GM19035 (cell line): Measurements from ENCODE around the gene TMEM121.

Experiments
- ATAC-seq: cut with Tn5 transposase; IDR thresholded peaks from one replicate; pipeline ENCODE4 v1.9.1; 2021; ENCODE audit not compliant: unreplicated experiment

Gene TMEM121

DNA sequence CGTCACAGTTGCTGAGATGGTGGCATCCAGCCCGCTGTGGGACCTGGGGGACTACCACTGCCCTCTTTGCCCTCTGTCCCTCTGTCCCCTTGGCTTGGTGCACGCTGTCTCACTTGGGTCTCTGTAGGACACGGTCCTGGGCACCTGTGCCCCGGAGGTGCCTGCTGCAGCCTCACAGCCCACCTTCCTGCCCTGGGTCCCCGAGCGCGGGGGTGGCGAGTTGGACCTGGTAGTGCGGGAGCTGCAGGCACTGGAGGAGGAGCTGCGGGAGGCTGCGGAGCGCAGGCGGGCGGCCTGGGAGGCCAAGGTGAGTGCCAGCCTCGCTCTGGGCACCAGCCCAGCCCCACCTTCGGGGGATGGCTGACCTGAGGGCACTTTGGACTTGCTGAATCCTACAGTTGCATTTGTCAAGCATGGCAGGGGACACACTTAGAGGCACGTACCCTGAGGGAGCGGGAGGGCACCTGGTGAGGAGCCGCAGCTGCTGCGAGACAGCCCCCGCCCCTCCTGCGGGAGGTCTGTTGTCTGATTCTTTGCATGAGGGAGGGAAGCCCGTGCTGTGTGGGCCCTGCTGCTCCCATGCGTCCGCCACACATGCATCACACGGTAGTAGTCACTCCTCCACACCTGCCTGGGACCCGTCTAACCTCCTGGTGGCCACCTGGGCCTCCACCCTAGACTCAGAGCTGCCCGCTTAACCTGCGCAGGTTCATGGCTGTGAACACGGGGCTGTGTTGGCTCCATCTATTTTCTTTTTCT, 28.5 kb upstream of the TMEM121 start:
- no peak for ATAC-seq

DNA sequence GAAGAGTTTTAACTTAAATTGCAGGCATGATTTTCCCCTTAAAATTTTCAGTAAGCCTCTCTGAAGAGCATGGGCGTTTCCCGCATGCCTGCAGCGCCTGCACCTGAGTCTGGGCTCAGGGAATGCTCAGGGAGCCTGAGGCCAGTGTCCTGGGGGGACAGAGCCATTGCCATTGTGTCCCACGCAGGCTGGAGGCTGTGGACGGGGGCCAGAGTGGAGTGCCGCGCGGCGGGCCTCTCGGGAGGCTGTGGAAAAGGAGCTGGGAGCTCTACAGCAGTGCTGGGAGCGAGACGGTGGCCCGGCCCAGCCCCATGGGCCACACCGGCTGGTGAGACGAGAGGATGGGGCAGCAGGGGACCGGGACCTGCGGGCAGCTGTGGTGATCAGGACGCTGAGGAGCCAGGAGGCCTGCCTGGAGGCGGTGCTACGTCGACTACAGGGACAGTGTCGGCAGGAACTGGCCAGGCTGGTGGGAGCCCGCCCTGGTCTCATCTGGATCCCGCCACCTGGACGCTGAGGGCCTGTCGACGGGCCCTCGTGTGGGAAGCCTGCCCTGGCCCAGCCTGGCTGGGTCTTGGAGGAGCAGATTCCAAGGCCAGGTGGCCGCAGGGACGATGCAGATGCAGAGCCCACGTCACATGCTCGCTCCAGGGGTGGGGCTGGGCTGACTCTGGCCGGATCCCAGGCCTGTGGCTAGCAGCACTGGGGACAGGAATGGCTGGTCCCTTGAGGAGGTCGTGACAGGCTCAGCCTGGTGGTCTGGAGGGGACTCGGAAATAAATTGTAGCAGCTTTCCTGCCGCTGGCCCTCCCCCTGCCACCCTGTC, 27.7 kb upstream of the TMEM121 start:
- no peak for ATAC-seq

DNA sequence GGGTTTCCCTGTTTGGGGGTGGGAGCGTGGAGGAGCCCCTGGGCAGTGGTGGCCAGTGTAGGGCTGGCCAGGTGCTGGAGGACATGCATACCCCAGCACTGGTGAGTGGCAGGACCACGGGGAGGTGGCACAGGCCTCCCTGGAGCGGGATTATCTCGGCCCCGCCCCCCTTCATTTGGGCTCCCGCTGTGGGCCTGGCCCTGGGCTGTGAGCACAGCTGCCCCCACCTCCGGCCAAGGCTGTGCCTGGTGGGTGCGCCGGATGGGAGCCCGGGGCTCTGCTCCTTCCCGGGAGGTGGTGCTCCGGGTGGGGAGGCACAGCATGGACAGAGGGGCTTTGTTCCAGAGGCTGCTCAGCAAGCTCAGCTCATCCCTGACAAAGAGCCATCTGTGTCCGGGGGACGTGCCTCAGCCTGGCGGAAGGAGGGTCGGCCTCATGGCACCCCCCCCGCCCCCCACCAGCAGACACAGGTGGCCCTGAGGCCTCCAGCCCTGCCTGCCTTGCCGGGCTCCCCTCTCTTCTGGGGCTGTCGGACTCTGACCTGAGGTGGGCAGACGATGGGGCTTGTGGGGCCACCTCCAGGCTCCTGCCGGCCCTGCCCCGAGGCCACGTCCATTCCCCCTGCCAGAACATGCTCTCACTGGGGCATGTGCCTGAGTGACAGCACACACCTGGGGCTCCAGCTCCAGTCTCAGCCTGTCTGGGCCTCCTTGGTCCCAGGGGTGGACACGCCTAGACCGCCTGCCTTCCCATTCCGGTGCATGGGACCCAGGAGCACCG, 26.9 kb upstream of the TMEM121 start:
- no peak for ATAC-seq

DNA sequence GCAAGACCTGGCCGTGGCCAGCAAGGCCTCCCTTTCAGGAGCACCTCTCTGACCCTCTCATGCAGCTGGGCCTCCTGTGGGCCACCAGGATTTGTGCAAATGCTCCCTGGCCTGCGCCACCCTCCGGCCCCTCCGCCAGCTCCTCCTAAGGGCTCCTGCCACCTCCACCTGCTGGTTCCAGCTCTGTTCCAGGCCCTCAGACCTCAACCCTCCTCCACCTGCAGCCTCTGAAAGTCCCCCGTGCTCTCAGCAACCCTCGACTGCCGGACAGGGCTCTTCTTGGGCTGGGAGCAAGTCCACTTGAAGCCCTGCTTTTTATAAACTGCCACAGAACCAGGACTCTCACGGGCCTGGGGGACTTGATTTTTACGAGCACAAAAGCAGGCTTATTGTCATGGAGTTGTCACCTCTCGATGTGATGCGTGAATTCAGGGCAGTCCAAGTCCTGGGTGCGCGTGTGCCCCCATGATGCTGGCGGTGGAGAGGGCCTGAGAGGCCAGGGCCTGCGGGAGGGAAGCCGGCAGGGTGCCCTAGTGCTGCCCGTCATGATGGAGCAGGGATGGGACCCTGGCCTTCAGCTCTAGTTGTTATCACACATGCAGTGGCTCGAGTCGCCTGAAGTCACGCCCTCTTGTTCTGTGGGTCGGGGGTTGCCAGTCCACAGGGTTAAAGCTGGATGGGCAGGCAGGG, 26.2 kb upstream of the TMEM121 start:
- ATAC-seq: no peak

DNA sequence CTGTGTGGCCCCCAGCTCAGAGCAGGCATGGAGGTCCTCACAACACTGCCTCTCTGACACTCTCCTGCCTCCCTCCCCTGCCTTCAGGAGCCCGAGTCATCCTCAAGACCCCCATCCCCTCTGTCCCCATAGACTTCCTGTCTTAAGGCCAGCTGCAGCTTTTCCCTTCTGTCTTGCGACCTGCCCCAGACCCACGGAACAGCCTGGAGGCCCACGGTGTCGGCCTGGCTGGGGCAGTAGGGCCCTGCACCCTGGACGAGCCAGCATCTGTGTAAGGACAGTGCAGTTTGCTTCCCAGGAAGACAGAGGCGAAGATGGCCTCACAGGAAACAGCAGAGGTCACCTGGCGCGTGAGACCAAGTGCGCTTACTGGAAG, 25.7 kb upstream of the TMEM121 start:
- ATAC-seq: no peak

DNA sequence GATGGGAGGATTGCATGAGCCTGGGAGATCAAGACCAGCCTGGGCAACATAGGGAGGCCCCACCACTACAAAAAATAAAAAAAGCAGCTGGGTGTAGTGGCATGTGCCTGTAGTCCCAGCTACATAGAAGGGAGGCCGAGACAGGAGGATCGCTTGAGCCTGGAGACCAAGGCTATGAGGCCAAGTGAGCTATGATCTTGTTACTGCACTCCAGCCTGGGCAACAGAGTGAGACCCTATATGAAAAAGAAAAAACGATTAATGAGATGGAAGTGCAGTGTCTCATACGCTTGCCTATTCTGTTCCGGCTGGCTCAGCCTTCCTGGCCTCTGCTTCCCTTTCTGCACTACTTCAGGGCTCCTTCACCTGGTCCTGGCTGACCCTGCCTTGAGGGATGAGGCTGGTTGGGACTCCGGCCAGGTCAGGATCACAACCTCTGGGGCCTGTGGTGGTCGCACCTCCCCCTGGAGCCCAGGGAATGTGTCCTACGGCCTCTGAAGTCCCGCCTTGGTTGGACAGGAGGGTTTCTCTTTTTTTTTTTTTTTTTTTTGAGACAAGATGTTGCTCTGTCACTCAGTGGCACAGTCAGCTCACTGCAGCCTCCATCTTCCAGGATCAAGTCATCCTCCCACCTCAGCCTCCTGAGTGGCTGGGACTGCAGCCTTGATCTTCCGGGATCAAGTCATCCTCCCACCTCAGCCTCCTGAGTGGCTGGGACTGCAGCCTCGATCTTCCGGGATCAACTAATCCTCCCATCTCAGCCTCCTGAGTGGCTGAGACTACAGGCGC, 24.7 kb upstream of the TMEM121 start:
- ATAC-seq: no peak

DNA sequence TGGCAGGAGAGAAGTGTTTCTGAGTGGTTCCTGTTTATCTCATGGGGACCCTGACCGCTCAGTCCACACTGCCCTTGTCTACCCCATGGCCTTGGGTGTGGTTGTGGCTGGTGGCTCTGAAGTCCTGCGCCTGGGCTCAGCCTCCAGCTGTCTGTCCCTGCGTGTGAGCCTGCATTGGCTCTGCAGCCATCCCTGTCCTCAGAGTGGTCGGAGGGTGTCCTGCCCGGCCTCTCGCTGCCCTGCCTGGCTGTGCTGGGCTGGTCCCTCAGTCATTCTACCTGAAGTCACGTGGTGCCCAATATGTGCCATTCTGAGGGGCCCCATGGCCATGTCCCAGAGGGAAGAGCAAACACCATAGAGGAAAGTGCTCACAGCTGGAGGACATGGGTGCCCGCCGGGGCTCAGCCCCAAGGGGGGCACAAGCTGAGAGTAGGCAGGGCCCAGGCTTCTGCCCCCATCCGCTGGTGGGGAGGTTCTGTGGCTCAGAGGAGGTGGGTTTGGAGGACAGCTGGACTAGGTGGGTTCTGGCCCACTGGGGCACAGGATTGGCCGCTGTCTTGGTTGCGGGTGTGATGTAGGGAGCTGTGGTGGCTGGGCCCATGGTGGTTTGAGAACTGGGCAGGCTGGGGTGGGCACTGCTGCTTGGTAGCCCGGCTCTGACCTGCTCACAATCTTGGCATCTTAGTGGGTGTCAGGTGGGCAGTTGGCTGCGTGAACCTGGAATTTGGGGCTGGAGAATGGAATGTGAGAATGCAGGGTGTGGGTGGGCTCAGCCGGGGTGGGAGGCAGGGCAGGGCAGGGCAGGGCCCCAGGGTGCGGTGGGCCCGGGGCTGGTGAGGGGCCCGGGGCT, 23.7 kb upstream of the TMEM121 start:
- no peak for ATAC-seq

DNA sequence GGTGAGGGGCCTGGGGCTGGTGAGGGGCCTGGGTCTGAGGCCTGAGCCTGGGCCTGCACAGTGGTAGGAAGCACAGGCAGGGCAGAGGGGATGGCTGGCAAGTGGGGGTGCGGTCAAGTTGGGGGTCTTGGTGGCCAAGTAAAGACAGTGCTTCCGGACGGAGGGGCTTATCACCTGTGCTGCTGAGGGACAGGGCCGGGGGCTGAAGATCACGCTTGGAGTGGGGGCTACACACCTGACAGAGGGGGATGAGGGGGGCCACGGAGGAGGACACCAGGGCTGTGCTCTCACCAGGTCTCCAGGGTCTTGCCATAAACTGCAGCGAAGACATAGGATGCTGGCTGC, 23.1 kb upstream of the TMEM121 start:
- no peak for ATAC-seq

DNA sequence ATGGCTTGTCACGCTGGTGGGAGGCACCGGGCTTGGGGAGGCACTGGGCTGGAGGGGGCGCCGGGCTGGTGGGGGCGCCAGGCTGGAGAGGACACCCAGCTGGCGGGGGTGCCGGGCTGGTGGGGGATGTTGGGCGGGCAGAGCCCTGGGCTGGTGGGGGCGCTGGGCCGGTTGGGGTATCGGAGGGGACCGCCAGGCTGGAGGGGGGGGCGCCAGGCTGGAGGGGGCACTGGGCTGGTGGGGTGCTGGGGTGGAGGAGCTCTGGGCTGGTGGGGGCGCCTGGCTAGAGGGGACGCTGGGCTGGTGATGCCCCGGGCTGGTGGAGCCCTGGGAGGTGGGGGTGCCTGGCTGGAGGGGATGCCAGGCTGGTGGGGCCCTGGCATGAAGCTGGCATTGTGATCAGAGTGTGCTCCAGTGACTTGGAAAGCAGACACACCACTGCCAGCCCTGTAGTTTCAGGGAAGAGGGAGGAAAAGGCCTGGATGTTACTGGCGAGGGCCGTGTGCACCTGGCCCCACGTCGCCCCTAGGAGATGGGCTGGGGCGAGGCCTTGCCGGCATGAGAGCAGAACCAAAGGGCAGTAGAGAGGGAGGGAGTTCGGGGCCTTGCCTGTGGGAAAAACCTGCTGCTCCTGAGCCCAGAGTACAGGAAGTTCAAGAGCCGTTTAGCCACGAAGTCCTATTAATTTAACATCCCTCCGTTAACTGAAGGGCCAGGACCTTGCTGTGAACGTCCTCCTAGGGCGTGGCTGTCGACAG, 22.3 kb upstream of the TMEM121 start:
- no peak for ATAC-seq

DNA sequence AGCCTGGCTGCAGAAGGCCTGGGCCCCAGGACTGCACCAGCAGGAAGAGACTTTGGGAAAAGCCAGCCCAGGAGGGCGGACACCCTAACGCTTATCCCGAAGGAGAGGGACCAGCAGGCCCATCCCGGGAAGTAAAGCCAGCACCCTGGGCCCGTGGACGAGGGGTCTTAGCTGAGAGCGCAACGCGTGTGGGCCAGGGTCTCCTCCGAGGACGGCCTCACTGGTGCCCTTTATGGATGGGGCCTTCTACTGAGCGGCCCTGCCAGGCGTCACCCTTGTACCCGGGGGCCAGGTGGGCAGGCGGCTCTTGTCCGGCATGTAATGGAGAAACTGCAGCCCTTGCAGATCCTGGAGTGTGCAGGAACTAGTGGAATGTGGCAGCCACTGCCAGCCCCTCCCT, 21.3 kb upstream of the TMEM121 start:
- no peak for ATAC-seq

DNA sequence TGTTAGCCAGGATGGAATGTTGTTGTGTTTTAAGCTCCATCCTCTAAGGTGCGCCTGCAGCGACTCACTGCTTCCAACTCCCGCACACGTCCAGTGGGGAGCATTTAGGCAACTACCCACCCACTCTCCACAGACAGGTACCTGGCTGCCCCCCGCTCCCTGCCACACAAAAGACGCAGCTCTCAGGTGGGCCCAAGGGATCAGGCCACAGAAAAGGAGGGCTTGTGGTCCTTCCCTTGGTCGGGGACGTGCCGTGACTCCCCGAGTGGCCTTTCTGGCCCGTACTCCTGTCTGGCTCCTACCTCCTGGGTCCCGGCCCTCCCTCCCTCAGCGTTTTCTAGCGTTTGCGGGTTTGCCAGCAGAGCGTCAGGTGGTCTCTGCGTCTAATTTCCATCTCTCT, 19.1 kb upstream of the TMEM121 start:
- no peak for ATAC-seq

DNA sequence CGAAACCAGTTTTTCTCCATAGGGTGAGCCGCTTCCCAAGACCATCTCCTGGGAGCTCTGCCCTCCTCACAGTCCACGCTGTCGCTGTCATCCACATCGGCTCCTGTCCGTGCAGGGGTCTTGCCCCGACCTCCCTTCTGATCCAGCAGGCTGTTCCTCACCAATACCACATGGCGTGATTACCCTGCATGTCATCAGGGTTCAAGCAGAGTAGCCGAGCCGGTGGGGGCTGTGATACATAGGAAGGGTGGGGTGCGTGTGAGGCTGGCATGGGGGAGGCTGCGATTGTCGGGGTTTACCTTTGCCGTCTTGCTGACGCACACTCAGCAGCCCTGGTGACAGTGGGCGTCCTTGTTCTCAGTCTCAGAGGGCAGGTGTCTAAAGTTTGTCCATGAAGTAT, 18.3 kb upstream of the TMEM121 start:
- no peak for ATAC-seq

DNA sequence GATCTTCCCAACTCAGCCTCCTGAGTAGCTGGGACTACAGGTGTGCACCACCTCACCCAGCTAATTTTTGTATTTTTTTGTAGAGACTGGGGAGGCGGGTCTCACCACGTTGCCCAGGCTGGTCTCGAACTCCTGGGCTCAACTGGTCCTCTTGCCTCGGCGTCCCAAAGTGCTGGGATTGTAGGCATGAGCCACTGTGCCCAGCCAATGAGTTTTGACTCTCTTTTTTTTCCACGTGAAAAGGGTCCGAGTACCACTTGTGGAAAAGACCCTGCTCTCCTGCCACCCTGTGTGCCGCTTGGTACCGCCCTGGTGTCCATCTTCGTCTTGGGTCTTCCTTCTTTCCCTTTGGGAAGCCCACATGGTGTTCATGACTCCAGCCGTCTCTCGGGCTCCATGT, 17.8 kb upstream of the TMEM121 start:
- ATAC-seq: no peak

DNA sequence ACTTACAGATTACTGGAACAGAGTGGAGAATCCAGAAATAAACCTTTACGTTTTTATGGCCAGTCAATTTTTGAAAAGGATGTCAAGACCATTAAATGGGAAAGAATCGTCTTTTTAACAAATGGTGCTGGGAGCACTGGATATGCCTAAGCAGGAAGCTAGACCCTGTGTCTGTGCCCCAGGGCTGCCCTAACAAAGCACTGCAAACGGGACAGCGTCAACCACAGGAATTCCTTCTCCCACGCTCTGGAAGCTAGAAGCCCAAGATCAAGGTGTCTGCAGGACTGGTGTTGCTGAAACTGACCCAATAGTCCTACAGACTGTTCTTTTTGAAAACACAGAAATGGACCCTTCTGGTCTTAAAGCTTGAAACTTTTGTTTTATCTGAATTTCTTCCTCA, 9.3 kb upstream of the TMEM121 start:
- no peak for ATAC-seq

DNA sequence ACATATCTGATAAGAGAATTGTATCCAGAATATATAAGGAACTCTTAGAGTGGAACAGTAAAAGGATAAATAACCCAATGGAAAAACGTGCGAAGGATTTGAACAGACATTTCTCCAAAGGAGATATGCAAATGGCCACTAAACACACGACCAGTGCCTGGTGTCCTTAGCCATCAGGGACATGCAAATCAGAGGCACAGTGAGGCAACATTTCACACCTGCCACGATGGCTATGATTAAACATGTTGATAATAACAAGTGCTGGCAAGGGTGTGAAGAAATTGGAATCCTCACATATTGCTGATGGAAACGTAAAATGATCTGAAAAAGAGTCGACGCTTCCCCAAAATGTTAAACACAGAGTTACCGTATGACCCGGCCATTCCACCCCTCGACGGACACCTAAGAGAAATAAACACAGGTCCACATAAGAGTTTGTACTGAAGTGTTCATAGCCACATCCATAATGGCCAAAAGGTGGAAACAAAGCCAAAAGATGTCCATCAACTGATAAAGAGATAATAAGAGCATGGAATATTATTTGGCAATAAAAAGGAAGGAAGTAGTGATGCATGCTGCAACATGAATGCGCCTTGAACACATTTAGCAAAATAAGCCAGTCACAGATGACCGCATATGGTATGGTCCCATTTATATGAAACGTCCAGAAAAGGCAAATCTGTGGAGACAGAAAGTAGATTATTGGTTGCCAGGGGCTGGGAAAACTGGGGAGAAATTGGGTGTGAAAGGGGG, 6.3 kb upstream of the TMEM121 start:
- no peak for ATAC-seq

DNA sequence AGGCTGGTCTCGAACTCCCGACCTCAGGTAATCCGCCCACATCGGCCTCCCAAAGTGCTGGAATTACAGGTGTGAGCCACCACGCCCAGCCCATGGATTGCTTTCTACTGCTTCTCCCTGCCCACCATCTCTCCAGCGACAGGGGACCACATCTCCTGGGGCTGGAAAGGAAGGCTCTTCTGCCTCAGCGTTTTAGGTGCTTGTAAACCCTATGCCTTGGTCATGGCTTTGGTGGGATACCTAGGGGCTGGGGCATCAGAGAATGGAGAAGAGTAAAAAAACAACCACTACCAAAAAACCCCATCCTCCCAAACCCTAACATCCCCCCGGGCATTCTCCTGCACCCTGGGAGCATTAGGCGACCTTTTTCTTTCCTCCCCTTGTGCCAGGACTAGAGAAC, 1.1 kb upstream of the TMEM121 start:
- no peak for ATAC-seq

DNA sequence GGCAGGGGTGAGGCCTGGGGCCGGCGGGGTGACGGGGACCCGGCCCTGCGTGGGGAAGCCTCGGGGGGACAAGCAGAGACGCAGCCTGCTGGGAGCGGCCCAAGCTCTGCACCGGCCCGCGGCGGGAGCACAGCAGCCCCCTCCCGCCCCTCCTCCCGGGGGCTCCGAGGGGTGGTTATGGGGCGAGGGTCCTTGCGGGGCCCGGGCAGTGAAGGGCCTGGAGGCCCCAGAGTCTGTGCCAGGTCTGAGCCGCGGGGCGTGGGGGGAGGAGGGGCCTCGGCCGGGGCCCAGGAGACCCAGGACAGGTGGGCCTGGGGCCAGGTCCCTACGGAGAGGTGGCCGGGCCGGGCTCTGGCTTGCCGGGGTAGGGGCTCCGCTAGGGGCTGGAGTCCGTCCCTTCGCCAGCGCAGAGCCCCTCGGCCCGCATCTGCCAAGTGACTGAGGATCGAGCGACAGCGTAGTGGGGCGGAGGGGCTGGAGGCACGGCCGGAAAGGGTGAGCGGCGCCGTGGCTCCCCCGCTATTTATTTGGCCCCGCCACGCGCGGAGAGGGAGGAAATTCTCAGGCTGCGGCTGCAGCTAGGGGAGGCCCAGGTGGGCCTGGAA, 495 bp downstream of the TMEM121 start:
- ATAC-seq: no peak

DNA sequence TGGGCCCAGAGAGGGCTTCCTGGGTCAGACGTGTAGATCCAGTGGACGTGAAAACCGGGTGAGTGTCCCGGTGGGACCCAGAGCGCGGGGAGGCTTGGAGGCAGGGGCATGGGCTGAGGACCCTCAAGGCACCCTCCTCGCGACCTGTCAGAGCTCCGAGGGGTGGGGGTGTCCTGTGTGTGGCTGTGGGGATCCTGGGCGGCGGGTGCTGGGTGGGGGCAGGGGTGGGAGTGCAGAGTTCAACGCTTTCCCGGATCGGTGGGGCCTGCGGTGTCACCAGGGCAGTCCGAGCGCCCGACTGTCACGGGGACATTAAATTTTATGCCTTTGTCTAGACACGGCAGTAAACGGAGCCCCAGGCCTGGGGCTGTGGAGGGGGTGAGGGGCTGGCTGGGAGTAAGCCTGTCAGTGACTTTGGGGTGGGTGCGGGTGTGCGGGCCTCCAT, 1.0 kb downstream of the TMEM121 start:
- ATAC-seq: no peak
